Trophoblast cell (in vitro differentiated cells and primary cell): ENCODE results near the gene DESI2.
"Not testable (repeated sequence)": the region's sequence is repeated elsewhere in the genome, so short reads cannot be mapped to it uniquely, and the experiment has no call there.

Experiments used
- DNase-seq, 2 donors: peaks; one replicate each; pipeline ENCODE4 v3.0.0-alpha.2; 2016
- H2AFZ ChIP-seq: 2 replicates; pipeline ENCODE4 v1.6.1; 2013; ENCODE audit warnings: low read length, moderate library complexity, mild to moderate bottlenecking; ENCODE audit not compliant: insufficient read depth, poor library complexity
- H2AK5ac ChIP-seq: 2 replicates; pipeline ENCODE4 v1.6.1; 2013; ENCODE audit warnings: mild to moderate bottlenecking, low read length
- H2BK120ac ChIP-seq: 2 replicates; pipeline ENCODE4 v1.6.1; 2013; ENCODE audit warnings: low read length, mild to moderate bottlenecking, moderate library complexity; ENCODE audit not compliant: insufficient read depth, poor library complexity
- H2BK12ac ChIP-seq: 2 replicates; pipeline ENCODE4 v1.6.1; 2013; ENCODE audit warnings: mild to moderate bottlenecking, low read length, moderate library complexity
- H2BK5ac ChIP-seq: 2 replicates; pipeline ENCODE4 v1.6.1; 2013; ENCODE audit warnings: low read length, low read depth, moderate library complexity, mild to moderate bottlenecking; ENCODE audit not compliant: poor library complexity
- H3K14ac ChIP-seq: 2 replicates; pipeline ENCODE4 v1.6.1; 2013; ENCODE audit warnings: mild to moderate bottlenecking, low read length
- H3K18ac ChIP-seq: 2 replicates; pipeline ENCODE4 v1.6.1; 2013; ENCODE audit warnings: mild to moderate bottlenecking, low read length
- H3K23ac ChIP-seq: 2 replicates; pipeline ENCODE4 v1.6.1; 2013; ENCODE audit warnings: low read length
- H3K27ac ChIP-seq: 2 replicates; pipeline ENCODE4 v1.5.1; 2013; ENCODE audit warnings: low read depth, mild to moderate bottlenecking, inconsistent platforms, low read length, moderate library complexity
- H3K27me3 ChIP-seq: 2 replicates; pipeline ENCODE4 v1.6.1; 2013; ENCODE audit warnings: inconsistent platforms, mild to moderate bottlenecking, low read length, moderate library complexity; ENCODE audit not compliant: insufficient read depth
- H3K36me3 ChIP-seq, 2 experiments: 1 replicate in 1 of 2; 2 replicates in 1 of 2; pipeline ENCODE4 v1.6.1; 2013; ENCODE audit warnings: low read length in 2 of 2, mild to moderate bottlenecking in 2 of 2, moderate library complexity in 1 of 2; ENCODE audit not compliant: insufficient read depth in 2 of 2, control insufficient read depth in 1 of 2
- H3K4ac ChIP-seq: 2 replicates; pipeline ENCODE4 v1.6.1; 2013; ENCODE audit warnings: low read depth, mild to moderate bottlenecking, low read length, moderate library complexity
- H3K4me1 ChIP-seq, 2 experiments: 1 replicate in 1 of 2; 2 replicates in 1 of 2; pipeline ENCODE4 v1.6.1; 2013; ENCODE audit warnings: low read length in 2 of 2, mild to moderate bottlenecking in 2 of 2, moderate library complexity in 1 of 2; ENCODE audit not compliant: insufficient read depth in 2 of 2, control insufficient read depth in 1 of 2
- H3K4me2 ChIP-seq: 2 replicates; pipeline ENCODE4 v1.6.1; 2013; ENCODE audit warnings: inconsistent platforms, mild to moderate bottlenecking, low read length, moderate library complexity
- H3K4me3 ChIP-seq: 2 replicates; pipeline ENCODE4 v1.5.1; 2013; ENCODE audit warnings: mild to moderate bottlenecking, low read depth, low read length, inconsistent platforms
- H3K79me1 ChIP-seq: one replicate; pipeline ENCODE4 v1.6.1; 2013; ENCODE audit warnings: low read length
- H3K79me2 ChIP-seq: 2 replicates; pipeline ENCODE4 v1.6.1; 2013; ENCODE audit warnings: low read length, mild to moderate bottlenecking; ENCODE audit not compliant: control insufficient read depth, insufficient read depth, poor library complexity
- H3K9ac ChIP-seq: 2 replicates; pipeline ENCODE4 v1.6.1; 2013; ENCODE audit warnings: mild to moderate bottlenecking, low read length
- H3K9me3 ChIP-seq: 2 replicates; pipeline ENCODE4 v1.6.1; 2013; ENCODE audit warnings: low read depth, mild to moderate bottlenecking, control low read depth, inconsistent platforms, low read length; ENCODE audit not compliant: insufficient read depth
- H4K12ac ChIP-seq: 2 replicates; pipeline ENCODE4 v1.6.1; 2013; ENCODE audit warnings: low read depth, mild to moderate bottlenecking, low read length, moderate library complexity
- H4K8ac ChIP-seq: 2 replicates; pipeline ENCODE4 v1.6.1; 2013; ENCODE audit warnings: low read depth, mild to moderate bottlenecking, low read length, moderate library complexity
- H4K91ac ChIP-seq: one replicate; pipeline ENCODE4 v1.6.1; 2013; ENCODE audit warnings: low read depth, mild to moderate bottlenecking, low read length, moderate library complexity
- WGBS: extraction: QIAGEN DNeasy Blood & Tissue Kit; methylation state at CpG from one replicate; pipeline ENCODE4 v1.1.7; 2013; ENCODE audit warnings: missing lambda C conversion rate; ENCODE audit not compliant: insufficient read length, insufficient coverage; ENCODE audit errors: extremely low coverage; 5-methylcytosine and 5-hydroxymethylcytosine counted together

Gene DESI2

GRCh38 chr1:244660595-244660994, 7.7 kb downstream of the DESI2 start:
- Histone ChIP-seq H3K79me1 (no peaks in the 10 kb centered on the region), H3K18ac (no peak overlapping the region), H2BK12ac (no peak overlapping the region), H2BK5ac (no peak overlapping the region), H3K4ac (no peak overlapping the region), H3K9me3 (no peaks in the 10 kb centered on the region), H4K12ac (no peak overlapping the region), H4K91ac (no peak overlapping the region), H3K27me3 (no peaks in the 10 kb centered on the region), H2AK5ac (no peak overlapping the region), H3K14ac (no peak overlapping the region), H3K4me2 (no peak overlapping the region), H2AFZ (no peak overlapping the region), H2BK120ac (no peak overlapping the region), H3K79me2 (peaks cover 2% of the 10 kb centered on the region), H4K8ac (no peak overlapping the region), H3K4me3 (no peak overlapping the region), H3K23ac (no peak overlapping the region), H3K9ac (no peak overlapping the region), H3K4me1 (peaks cover under 1% of the 10 kb centered on the region in 2 experiments), H3K27ac (no peak overlapping the region), H3K36me3 (peaks cover 7 to 11% of the 10 kb centered on the region in 2 experiments)
- no CpG with 5 or more reads among the region's 3 CpGs for WGBS
- no peak for DNase-seq

- not testable (repeated sequence) for H3K14ac ChIP-seq, H3K4me3 ChIP-seq, H3K4ac ChIP-seq, DNase-seq, H2AK5ac ChIP-seq, H3K23ac ChIP-seq, H3K27ac ChIP-seq, H3K9me3 ChIP-seq, H4K8ac ChIP-seq, H4K12ac ChIP-seq, H3K79me1 ChIP-seq, H2BK120ac ChIP-seq, H2AFZ ChIP-seq, H2BK12ac ChIP-seq, H3K18ac ChIP-seq, H3K79me2 ChIP-seq, H3K4me2 ChIP-seq, H3K9ac ChIP-seq, H2BK5ac ChIP-seq, H3K4me1 ChIP-seq, H3K27me3 ChIP-seq, H4K91ac ChIP-seq
- no CpG with 5 or more reads among the region's 4 CpGs for WGBS
- H3K36me3 ChIP-seq = peaks cover 5 to 10% of the 10 kb centered on the region in 2 experiments
These were observed 8.8 kb downstream of the DESI2 start for GRCh38 chr1:244661569-244662312.

- Histone ChIP-seq H3K79me1 (no peaks in the 10 kb centered on the region), H4K91ac (no peak overlapping the region), H3K4me3 (no peak overlapping the region), H3K18ac (no peak overlapping the region), H3K27ac (no peak overlapping the region), H4K8ac (no peak overlapping the region), H3K36me3 (peaks cover 3 to 5% of the 10 kb centered on the region in 2 experiments), H2BK12ac (no peak overlapping the region), H4K12ac (no peak overlapping the region), H3K79me2 (no peaks in the 10 kb centered on the region), H3K14ac (no peak overlapping the region), H3K4ac (no peak overlapping the region), H3K23ac (no peak overlapping the region), H3K4me2 (no peak overlapping the region), H3K27me3 (no peaks in the 10 kb centered on the region), H2AK5ac (no peak overlapping the region), H3K4me1 (peaks cover 3% of the 10 kb centered on the region in 2 experiments), H2BK5ac (no peak overlapping the region), H3K9me3 (no peaks in the 10 kb centered on the region), H3K9ac (no peak overlapping the region), H2BK120ac (no peak overlapping the region), H2AFZ (no peak overlapping the region)
- DNase-seq = no peak
- WGBS = no CpG with 5 or more reads among the region's 2 CpGs
These were observed 9.7 kb downstream of the DESI2 start for GRCh38 chr1:244662599-244662998.

GRCh38 chr1:244664353-244664752, 11.4 kb downstream of the DESI2 start:
- Histone ChIP-seq H3K36me3 (peaks cover under 1 to 3% of the 10 kb centered on the region in 2 experiments), H3K4me2 (no peak overlapping the region), H2BK120ac (no peak overlapping the region), H3K9me3 (no peaks in the 10 kb centered on the region), H3K4me1 (peaks cover 3% of the 10 kb centered on the region in 2 experiments), H3K27ac (no peak overlapping the region), H2BK12ac (no peak overlapping the region), H3K9ac (no peak overlapping the region), H2BK5ac (no peak overlapping the region), H4K91ac (no peak overlapping the region), H2AK5ac (no peak overlapping the region), H3K18ac (no peak overlapping the region), H3K79me2 (no peaks in the 10 kb centered on the region), H2AFZ (no peak overlapping the region), H4K12ac (no peak overlapping the region), H3K23ac (no peak overlapping the region), H3K14ac (no peak overlapping the region), H3K79me1 (no peaks in the 10 kb centered on the region), H3K4ac (no peak overlapping the region), H3K27me3 (no peaks in the 10 kb centered on the region), H3K4me3 (no peak overlapping the region), H4K8ac (no peak overlapping the region)
- WGBS = no CpG with 5 or more reads among the region's 3 CpGs
- no peak for DNase-seq
